Sigmoid colon (tissue), 7 donors: ENCODE results near the gene COBL. TPM values are rescaled to one million over a fixed set of nuclear protein-coding genes. Genes with fewer than 3 reads are reported as not detected.

Experiments
- DNase-seq: peaks from one replicate; pipeline ENCODE4 v3.0.0-alpha.2; 2019
- H3K27ac ChIP-seq, 4 donors: fragments of 200-600 bp; sonication (generic); one replicate each; pipeline ENCODE4 v1.5.1; 2016 to 2019; ENCODE audit warnings: mild to moderate bottlenecking in 1 of 4
- H3K27me3 ChIP-seq, 3 donors: fragments of 200-600 bp; sonication (generic); one replicate each; pipeline ENCODE4 v1.5.1; 2019; ENCODE audit warnings: mild to moderate bottlenecking in 1 of 3
- H3K36me3 ChIP-seq, 4 donors: fragments of 200-600 bp; sonication (generic); one replicate each; pipeline ENCODE4 v1.5.1; 2016 to 2019
- H3K4me1 ChIP-seq, 4 donors: fragments of 200-600 bp; sonication (generic); one replicate each; pipeline ENCODE4 v1.5.1; 2017 to 2019
- H3K4me3 ChIP-seq, 4 donors: fragments of 200-600 bp; sonication (generic); one replicate each; pipeline ENCODE4 v1.5.1; 2017 to 2019; ENCODE audit warnings: mild to moderate bottlenecking in 2 of 4, moderate library complexity in 1 of 4
- H3K9me3 ChIP-seq, 4 donors: fragments of 200-600 bp in 3 of 4; sonication (generic) in 3 of 4; one replicate each; pipeline versions ENCODE4 v1.5.1 to v1.6.1; 2013 to 2019
- CTCF ChIP-seq, 4 experiments: fragments of 450-650 bp in 3 of 4; fragments of 200-600 bp in 1 of 4; IDR thresholded peaks; one replicate each; pipeline ENCODE4 v1.5.1; 2016 to 2019; ENCODE audit warnings: antibody characterized with exemption in 4 of 4, mild to moderate bottlenecking in 3 of 4, moderate library complexity in 2 of 4
- EP300 ChIP-seq, 4 donors: sonication (generic); formaldehyde crosslinking; IDR thresholded peaks; one replicate each; pipeline ENCODE4 v1.6.1; 2017; ENCODE audit warnings: antibody characterized with exemption in 4 of 4
- POLR2A ChIP-seq, 2 donors: fragments of 450-650 bp; IDR thresholded peaks; one replicate each; pipeline ENCODE4 v1.6.1; 2016; ENCODE audit warnings: antibody characterized with exemption in 2 of 2, mild to moderate bottlenecking in 2 of 2, moderate library complexity in 2 of 2
- POLR2AphosphoS5 ChIP-seq, 4 donors: sonication (generic); formaldehyde crosslinking; IDR thresholded peaks; one replicate each; pipeline ENCODE4 v1.6.1; 2017; ENCODE audit warnings: antibody characterized with exemption in 4 of 4
- WGBS, 2 donors: extraction: QIAGEN DNeasy Blood & Tissue Kit; methylation state at CpG; one replicate each; pipeline ENCODE4 v1.1.7; 2013; 5-methylcytosine and 5-hydroxymethylcytosine counted together
- intact Hi-C: fragments of 100-400 bp; cut with DNase I; formaldehyde crosslinking; loops from one replicate; pipeline ENCODE4 v1.15.1; 2023
- polyA plus RNA-seq, 3 donors: library from polyadenylated mRNA; stranded (reverse); fragments of 200-250 nt; gene quantifications; one replicate each; pipeline ENCODE4 v1.2.3, GENCODE V29; 2013
- total RNA-seq, 4 donors: library from RNA; depleted of rRNA; stranded (reverse); fragments of >200 nt; gene quantifications; one replicate each; pipeline ENCODE4 v1.1.0, GENCODE V29; 2016
- donor health status: healthy with polysubstance abuse.
- donor health status: Bipolar disorder and iron deficiency.
- donor health status: healthy.

Gene COBL
- total and polyA plus RNA-seq, 7 donors = 3.0 to 27.6 (median 10.0) TPM

GRCh38 chr7:51250512-51250911, 66.1 kb downstream of the COBL start:
- H3K9me3 ChIP-seq = no peaks in the 10 kb centered on the region
- intact Hi-C loops = no loop called here
- WGBS, 2 donors = 63 to 87% methylated on average over 2 of the region's 2 CpGs
- no peak overlapping the region for H3K4me3 ChIP-seq
- H3K36me3 ChIP-seq = no peaks in the 10 kb centered on the region
- peaks cover 0 to 4% (median 0%) of the 10 kb centered on the region in 4 donors for H3K4me1 ChIP-seq
- no peak for DNase-seq
- H3K27me3 ChIP-seq = no peaks in the 10 kb centered on the region
- H3K27ac ChIP-seq = no peak overlapping the region
- TF ChIP-seq POLR2A (IDR thresholded peaks at IDR 0.05) (no peak), CTCF (IDR thresholded peaks at IDR 0.05) (no peak), POLR2AphosphoS5 (IDR thresholded peaks at IDR 0.05) (no peak), EP300 (IDR thresholded peaks at IDR 0.05) (no peak)

- H3K27ac ChIP-seq = no peak overlapping the region
- no peak overlapping the region for H3K4me3 ChIP-seq
- TF ChIP-seq EP300 (IDR thresholded peaks at IDR 0.05) = no peak
- no peak for TF ChIP-seq POLR2AphosphoS5 (IDR thresholded peaks at IDR 0.05)
- TF ChIP-seq CTCF (IDR thresholded peaks at IDR 0.05) = no peak
- TF ChIP-seq POLR2A (IDR thresholded peaks at IDR 0.05) = no peak
- H3K36me3 ChIP-seq = no peaks in the 10 kb centered on the region
- H3K9me3 ChIP-seq = no peaks in the 10 kb centered on the region
- DNase-seq = no peak
- intact Hi-C loops = no loop called here
- peaks cover 0 to 4% (median 0%) of the 10 kb centered on the region in 4 donors for H3K4me1 ChIP-seq
- WGBS, 2 donors = 90 to 92% methylated on average over 3 of the region's 3 CpGs
- no peaks in the 10 kb centered on the region for H3K27me3 ChIP-seq
Observed at GRCh38 chr7:51249991-51250390, 66.6 kb downstream of the COBL start.

GRCh38 chr7:51249187-51249945, 67.2 kb downstream of the COBL start:
- Histone ChIP-seq H3K4me1 (peaks cover 0 to 4% (median 0%) of the 10 kb centered on the region in 4 donors), H3K36me3 (no peaks in the 10 kb centered on the region), H3K27ac (no peak overlapping the region), H3K4me3 (no peak overlapping the region), H3K27me3 (no peaks in the 10 kb centered on the region), H3K9me3 (no peaks in the 10 kb centered on the region)
- WGBS, 2 donors = 89 to 92% methylated on average over 5 of the region's 5 CpGs
- TF ChIP-seq CTCF (IDR thresholded peaks at IDR 0.05) = no peak
- no peak for TF ChIP-seq POLR2AphosphoS5 (IDR thresholded peaks at IDR 0.05)
- TF ChIP-seq POLR2A (IDR thresholded peaks at IDR 0.05) = no peak
- no peak for DNase-seq
- intact Hi-C loops = no loop called here

GRCh38 chr7:51246258-51247245, 70.1 kb downstream of the COBL start:
- intact Hi-C loops = no loop called here
- Histone ChIP-seq H3K27me3 (no peaks in the 10 kb centered on the region), H3K36me3 (no peaks in the 10 kb centered on the region), H3K27ac (no peak overlapping the region), H3K9me3 (no peaks in the 10 kb centered on the region), H3K4me3 (no peak overlapping the region), H3K4me1 (peaks cover 0 to 4% (median 0%) of the 10 kb centered on the region in 4 donors)
- no peak for TF ChIP-seq POLR2A (IDR thresholded peaks at IDR 0.05)
- no peak for TF ChIP-seq EP300 (IDR thresholded peaks at IDR 0.05)
- no peak for TF ChIP-seq CTCF (IDR thresholded peaks at IDR 0.05)
- TF ChIP-seq POLR2AphosphoS5 (IDR thresholded peaks at IDR 0.05) = no peak
- no peak for DNase-seq
- 88 to 90% methylated on average over 12 of the region's 12 CpGs for WGBS, 2 donors
